ENCODE results near the gene SLC25A5.

GRCh38 chrX:119478504-119478903, 10.3 kb downstream of the SLC25A5 start:
- TF ChIP-seq EP300 (conservative IDR thresholded peaks at IDR 0.05; ENCODE audit: poor library complexity, severe bottlenecking) (no peak), RAD21 (conservative IDR thresholded peaks at IDR 0.05) (no peak), POLR2AphosphoS5 (IDR thresholded peaks at IDR 0.05) (no peak), CTCF (IDR thresholded peaks at IDR 0.05; ENCODE audit: poor library complexity, severe bottlenecking) (no peak), REST (IDR thresholded peaks at IDR 0.05; ENCODE audit: borderline replicate concordance) (no peak), EZH2 (IDR thresholded peaks at IDR 0.05; ENCODE audit: borderline replicate concordance, insufficient read depth, low read length, poor library complexity, severe bottlenecking) (no peak), SMC3 (conservative IDR thresholded peaks at IDR 0.05; ENCODE audit: poor library complexity) (no peak), TAF1 (IDR thresholded peaks at IDR 0.05; ENCODE audit: low read depth) (no peak), MXI1 (conservative IDR thresholded peaks at IDR 0.05; ENCODE audit: poor library complexity, severe bottlenecking) (no peak)
